Inferior parietal cortex (tissue), 1 donor: ENCODE results near the gene AKT2.

Experiments used
- DNase-seq: peaks from one replicate; pipeline ENCODE4 v3.0.0-alpha.2; 2016; ENCODE audit errors: extremely low spot score

AKT2 gene

DNA sequence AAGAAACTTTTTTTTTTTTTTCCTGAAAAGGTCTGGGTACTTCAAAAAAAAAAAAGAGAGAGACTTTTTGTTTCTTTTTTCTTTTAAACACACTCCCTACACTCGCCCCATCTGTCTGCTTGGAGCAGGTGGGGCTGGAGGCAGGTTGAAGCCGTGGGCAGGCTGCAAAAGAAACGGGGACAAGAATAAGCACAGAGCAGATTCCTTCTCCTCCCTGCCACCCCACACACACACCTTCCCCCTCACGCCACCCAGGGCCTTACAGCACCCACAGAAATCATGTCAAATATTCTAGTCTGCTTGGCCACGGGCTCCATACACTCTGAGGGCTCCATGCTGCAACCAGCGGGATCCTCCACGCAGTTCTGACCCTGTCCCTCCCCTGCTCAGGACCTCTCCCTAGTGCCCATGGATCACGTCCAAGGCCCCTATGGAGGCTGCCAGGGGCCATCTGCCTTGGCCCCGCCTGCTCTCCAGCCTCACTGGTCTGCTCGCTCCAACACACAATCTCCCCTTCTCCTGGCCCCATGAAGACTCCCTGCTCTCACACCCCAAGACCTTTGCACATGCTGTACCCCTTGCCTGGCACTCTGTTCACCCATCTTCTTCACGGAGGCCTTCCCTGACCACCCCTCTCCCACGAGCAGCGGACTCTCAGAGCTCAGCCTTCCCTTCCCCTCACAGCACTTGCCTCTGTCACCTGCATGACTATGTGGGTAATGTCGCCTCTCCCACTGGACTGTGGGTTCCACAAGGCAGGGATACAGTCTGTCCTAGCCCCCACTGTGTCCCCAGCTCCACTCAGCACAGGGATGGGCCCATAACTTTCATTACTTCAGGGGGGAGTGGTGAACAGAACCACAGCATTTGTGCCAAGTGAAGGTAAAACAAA lies 11.4 kb downstream of the AKT2 start:
- no peak for DNase-seq

- DNase-seq: no peak
These were observed 12.9 kb downstream of the AKT2 start for GRCh38 chr19:40272261-40272660.

DNA sequence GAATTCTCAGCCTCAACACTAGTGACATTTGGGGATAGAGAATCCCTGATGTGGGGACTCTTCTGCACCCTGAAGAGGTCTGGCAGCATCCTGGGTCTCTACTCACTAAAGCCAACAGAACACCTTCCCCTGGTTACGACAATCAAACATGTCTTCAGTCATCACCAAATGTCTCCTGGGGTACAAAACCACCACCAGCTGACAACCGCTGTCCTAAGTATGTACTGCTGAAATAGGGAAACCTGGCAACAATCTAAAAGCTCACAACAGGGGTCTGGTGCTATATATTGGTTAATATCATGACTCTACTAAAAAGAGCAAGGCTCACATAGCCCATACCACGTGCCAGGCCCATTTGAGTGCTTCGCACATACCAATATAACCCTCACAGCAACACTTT lies 13.4 kb downstream of the AKT2 start:
- DNase-seq: no peak

- DNase-seq: no peak
These were observed 14.6 kb downstream of the AKT2 start for GRCh38 chr19:40270362-40271089.

DNA sequence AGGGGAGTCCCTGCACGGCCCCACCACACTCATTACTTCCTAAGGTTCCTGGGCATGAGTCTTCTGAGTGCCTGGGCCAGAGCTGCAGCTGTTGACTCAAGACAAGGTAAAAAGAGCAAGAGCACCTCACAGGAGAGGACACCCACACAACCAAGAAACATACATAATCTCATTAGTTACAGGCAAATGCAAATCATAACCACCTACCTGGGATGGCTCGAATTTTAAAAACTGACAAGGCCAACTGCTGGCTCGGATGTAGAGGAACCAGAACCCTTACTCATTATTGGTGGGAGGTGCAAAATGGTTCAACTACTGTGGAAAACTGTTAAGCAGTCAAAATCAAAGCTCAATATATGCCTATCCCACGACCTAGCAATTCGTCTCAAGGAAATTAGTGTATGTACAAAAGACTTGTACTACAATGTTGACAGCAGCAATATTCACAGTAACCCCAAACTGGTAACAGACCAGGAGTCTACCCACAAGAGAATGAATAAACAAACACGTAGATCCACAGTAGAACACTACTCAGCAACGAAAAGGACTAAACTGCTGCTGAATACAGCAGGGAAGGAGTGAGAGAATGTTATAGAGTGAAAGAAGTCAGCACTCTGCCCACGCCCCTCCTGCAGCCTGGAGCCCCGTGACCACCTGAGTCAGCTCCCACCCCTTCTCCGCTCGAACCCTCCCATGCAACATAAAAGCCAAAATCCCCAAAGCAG lies 15.8 kb downstream of the AKT2 start:
- no peak for DNase-seq

GRCh38 chr19:40267601-40267997 lies 17.5 kb downstream of the AKT2 start:
- DNase-seq: no peak

- DNase-seq: no peak
These were observed 18.1 kb downstream of the AKT2 start for GRCh38 chr19:40266912-40267600.

DNA sequence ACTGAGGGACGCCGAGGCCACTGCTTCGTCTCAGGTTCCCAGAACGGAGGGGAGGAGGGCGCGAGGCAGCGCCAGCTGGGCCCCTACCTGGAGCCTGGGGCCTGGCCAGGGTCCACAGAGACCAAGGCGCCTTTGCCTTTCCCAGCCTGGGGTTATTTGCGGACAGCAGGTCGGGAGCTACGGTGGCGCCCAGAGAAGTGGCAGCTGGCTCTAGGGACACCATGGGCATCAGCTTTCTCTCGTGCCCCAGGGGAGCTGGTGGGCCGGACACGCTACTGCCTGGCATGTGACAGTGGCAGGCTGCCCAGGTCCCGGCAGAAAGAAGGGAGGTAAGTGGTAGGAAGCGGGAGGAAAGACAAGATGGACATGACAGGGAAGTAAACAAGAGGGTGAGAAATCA lies 19.0 kb downstream of the AKT2 start:
- no peak for DNase-seq

DNA sequence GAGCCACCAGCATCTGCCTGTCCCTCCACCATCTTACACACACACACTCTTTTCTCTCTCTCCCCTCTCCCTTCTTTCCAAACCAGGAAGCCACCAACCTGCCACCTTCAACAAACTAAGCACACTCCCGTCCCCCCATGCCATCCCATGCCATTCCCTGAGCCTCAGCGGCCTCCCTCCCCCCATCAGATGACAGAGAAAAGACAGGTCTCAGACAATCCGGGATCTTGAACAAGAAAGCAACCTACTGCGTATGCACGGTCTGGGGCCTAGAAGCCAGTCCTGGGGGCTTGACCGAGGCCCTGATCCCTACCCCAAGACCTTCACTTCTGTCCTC lies 19.4 kb downstream of the AKT2 start:
- DNase-seq: no peak

GRCh38 chr19:40265055-40265762 lies 19.9 kb downstream of the AKT2 start:
- DNase-seq: no peak

- DNase-seq: no peak
These were observed 20.7 kb downstream of the AKT2 start for GRCh38 chr19:40264314-40265054.

- DNase-seq: no peak
These were observed 21.5 kb downstream of the AKT2 start for GRCh38 chr19:40263440-40264313.

DNA sequence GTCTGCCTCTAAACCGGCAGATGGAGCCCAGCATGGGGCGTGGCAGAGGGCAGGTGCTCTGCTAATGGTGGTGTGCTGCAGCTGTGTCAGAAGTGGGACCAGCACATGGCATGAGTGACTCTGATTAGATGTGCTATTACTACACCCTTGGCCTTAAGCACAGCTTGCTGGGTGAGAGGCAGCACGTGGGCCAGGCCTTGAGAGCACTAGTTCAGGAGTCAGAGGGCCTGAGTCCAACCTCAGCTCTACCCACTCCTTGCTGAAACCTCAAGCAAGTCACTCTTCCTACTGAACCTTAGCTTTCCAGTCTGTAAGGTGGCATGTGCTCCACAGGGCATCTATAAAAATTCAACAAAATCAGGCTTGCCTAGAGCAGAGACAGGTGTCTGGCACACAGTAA lies 22.7 kb downstream of the AKT2 start:
- DNase-seq: no peak

DNA sequence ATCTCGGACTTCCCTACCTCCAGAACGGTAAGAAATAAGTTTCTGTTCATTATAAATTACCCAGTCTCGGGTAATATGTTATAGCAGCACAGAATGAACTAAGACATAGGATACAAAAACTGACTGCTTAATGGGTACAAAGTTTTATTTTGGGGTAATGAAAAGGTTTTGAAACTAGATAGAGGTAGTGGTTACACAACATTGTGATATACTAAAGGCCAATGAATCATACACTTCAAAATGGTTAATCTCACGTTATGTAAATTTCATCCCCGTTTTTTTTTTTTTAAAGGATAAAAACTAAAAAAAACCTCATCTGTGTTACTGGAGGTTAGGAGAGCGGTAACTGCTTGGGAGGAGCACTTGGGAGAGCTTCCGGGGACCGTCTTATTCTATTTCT lies 23.5 kb downstream of the AKT2 start:
- no peak for DNase-seq

- no peak for DNase-seq
These were observed 28.0 kb downstream of the AKT2 start for GRCh38 chr19:40257096-40257517.

DNA sequence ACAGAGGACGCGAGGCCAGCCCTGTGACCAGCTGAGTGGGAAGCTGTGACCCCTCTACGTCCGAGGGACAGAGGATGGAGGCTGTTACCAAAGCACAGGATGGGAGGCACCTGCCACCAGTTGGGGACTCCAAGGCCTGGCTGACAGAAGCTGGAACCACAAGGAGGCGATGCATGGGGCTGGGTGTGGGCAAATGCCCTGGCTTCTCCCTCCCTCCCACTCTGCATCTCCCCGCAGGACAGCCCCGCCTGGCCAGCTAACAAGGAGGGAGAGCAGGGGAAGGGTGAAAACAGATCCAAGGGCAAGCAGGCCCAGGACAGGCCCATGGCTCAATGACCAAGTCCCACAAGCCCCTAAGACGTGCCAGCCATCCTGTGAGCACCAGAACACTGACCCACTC lies 28.6 kb downstream of the AKT2 start:
- no peak for DNase-seq

DNA sequence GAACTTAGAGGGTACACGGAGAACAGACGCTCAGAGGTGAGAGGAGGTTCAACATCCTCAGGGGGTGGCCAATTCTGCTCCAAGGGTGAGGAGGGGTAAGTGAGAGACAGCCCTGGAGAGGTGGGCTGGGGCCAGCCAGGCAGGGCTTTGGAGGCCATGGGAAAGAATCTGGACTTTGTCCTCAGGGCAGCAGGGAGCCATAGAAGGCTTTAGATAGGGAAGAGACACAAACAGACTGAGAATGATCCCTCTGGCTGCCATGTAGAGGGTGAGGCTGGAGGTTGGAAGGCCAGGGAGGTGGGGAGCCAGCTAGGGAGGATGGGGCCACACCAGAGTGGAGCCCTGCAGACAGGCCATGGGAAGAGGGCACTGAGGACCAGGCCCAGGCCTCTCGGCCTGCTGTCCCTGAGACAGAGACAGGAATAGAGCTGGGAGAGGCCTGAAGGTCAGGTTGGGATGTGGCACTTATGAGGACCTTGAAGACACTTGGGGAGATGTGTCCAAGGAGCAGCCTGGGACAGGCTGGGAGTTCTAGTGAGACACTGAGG lies 29.5 kb downstream of the AKT2 start:
- no peak for DNase-seq

DNA sequence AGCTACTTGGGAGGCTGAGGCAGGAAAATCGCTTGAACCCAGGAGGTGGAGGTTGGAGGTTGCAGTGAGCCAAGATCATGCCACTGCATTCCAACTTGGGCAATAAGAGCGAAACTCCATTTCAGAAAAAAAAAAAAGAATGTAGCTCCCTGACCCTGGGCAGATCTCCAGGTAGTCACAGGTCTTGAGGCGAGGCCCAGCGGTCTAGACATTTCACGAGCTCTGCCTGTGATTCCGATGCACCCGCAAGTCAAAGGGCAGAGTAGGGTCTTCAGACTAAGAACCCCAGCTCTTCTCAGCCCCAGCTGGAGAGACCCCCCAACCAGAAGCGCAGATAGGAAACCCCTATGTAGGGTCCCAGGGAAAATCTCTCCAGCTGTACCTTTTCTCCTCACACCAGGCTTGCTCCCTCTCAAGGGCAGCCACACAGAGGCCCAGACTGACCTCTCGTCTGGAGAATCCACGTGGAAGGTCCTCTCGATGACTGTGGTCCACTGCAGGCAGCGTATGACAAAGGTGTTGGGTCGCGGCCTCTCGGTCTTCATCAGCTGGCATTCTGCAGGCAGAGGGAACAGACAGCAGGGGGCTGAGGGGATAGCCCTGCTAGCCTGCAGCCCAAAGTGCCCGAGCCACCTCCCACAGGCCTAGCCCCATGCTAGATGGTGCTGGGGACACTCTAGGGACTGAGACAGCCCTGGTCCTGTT lies 30.3 kb downstream of the AKT2 start:
- DNase-seq: no peak

- DNase-seq: no peak
These were observed 31.5 kb downstream of the AKT2 start for GRCh38 chr19:40253611-40254092.
